ENCODE results near the gene FOXD4L4.
"Not testable (repeated sequence)": the region's sequence is repeated elsewhere in the genome, so short reads cannot be mapped to it uniquely, and the experiment has no call there.

FOXD4L4 gene

DNA sequence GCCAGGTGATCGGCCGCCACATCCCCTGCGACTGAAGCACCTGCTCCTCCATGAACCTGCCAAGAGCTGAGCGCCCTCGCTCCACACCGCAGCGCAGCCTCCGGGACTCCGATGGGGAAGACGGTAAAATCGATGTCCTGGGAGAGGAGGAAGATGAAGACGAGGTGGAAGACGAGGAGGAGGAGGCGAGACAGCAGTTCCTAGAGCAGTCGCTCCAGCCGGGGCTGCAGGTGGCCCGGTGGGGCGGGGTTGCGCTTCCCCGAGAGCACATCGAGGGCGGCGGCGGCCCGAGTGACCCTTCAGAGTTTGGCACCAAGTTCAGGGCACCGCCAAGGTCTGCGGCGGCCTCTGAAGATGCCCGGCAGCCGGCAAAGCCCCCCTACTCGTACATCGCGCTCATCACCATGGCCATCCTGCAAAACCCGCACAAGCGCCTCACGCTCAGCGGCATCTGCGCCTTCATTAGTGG, at the start of gene FOXD4L4:
TSS of gene FOXD4L4 (plus strand) at position 51 of the 469 bp plus-strand sequence. CDS start at position 51, 0 bp downstream.
- not testable (repeated sequence) for FAIRE-seq

DNA sequence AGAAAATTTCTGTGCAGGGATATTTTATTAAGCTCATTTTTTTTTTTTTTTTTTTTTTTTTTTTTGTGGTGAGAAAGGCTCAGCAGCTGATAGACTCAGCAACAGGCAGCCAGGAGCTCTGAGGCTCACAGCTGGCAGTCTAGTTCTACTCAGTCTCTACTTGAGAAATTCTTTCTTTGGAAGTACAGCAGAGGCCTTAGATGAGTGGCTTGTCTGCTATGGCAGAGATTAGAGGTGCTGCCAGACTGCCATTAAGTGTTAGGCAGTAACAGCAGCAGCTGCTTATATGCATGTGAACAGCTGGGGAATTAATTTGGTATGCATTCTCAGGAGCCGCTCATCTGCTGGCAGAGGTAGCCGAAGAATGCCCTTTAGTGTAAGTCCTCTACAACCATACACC, 33.4 kb upstream of the FOXD4L4 start:
- not testable (repeated sequence) for FAIRE-seq

DNA sequence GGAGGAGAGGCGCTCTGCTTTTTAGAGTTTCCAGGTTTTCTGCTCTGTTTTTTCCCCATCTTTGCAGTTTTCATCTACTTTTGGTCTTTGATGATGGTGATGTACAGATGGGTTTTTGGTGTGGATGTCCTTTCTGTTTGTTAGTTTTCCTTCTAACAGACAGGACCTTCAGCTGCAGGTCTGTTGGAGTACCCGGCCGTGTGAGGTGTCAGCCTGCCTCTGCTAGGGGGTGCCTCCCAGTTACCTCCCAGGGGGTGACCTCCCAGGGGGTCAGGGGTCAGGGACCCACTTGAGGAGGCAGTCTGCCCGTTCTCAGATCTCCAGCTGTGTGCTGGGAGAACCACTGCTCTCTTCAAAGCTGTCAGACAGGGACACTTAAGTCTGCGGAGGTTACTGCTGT, 22.5 kb upstream of the FOXD4L4 start:
- not testable (repeated sequence) for FAIRE-seq

DNA sequence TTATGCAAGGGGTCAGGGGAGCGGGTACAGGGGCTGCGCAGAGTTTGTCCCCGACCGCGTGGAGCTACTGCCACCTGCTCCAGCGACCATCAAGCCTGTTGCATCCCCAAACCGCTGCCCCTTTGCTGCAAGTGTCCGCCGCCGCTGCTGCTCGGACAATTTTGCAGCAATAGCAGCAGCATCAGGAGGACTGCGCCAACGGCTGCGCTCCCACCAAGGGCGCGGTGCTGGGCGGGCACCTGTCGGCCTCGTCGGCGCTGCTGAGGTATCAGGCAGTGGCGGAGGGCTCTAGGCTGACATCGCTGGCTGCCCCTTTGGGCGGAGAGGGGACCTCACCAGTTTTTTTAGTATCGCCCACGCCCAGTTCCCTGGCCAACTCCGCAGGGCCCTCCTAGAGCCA, 1.2 kb downstream of the FOXD4L4 start:
- not testable (repeated sequence) for FAIRE-seq
